Fibroblast of villous mesenchyme (primary cell): ENCODE measurements around the gene CCDC102B. TPM values are rescaled to one million over a fixed set of nuclear protein-coding genes. Genes with fewer than 3 reads are reported as not detected.
"Not testable (repeated sequence)": the region's sequence is repeated elsewhere in the genome, so short reads cannot be mapped to it uniquely, and the experiment has no call there.

Source experiments
- DNase-seq: peaks from one replicate; pipeline ENCODE4 v3.0.0-alpha.2; 2010; ENCODE audit warnings: low read depth
- H3K4me3 ChIP-seq: 2 replicates; pipeline ENCODE4 v1.5.1; 2011; ENCODE audit warnings: low read depth, mild to moderate bottlenecking, low read length
- CTCF ChIP-seq: IDR thresholded peaks from 2 replicates; pipeline ENCODE4 v1.5.1; 2012; ENCODE audit warnings: low read depth, mild to moderate bottlenecking, low read length; ENCODE audit not compliant: insufficient read depth
- total RNA-seq: library from RNA; depleted of rRNA; stranded (reverse); fragments of >200 nt; gene quantifications from 2 replicates; pipeline ENCODE4 v1.2.3, GENCODE V29; 2012

Gene CCDC102B
- total RNA-seq, 1 donor: 10.4 TPM

- DNase-seq: no peak
- H3K4me3 ChIP-seq: no peak overlapping the region
- no peak for TF ChIP-seq CTCF
Measured at GRCh38 chr18:68940754-68941153, 142.9 kb downstream of the CCDC102B start.

GRCh38 chr18:68942230-68942629, 144.3 kb downstream of the CCDC102B start:
- no peak overlapping the region for H3K4me3 ChIP-seq
- DNase-seq: no peak
- no peak for TF ChIP-seq CTCF

GRCh38 chr18:68943861-68944260, 146.0 kb downstream of the CCDC102B start:
- not testable (repeated sequence) for H3K4me3 ChIP-seq, DNase-seq

GRCh38 chr18:68944330-68944729, 146.4 kb downstream of the CCDC102B start:
- H3K4me3 ChIP-seq: no peak overlapping the region
- TF ChIP-seq CTCF: no peak
- no peak for DNase-seq

- H3K4me3 ChIP-seq: no peak overlapping the region
- TF ChIP-seq CTCF: no peak
- DNase-seq: no peak
Measured at GRCh38 chr18:68944826-68945225, 146.9 kb downstream of the CCDC102B start.

GRCh38 chr18:68948622-68949021, 150.7 kb downstream of the CCDC102B start:
- no peak for TF ChIP-seq CTCF
- H3K4me3 ChIP-seq: no peak overlapping the region
- no peak for DNase-seq

- no peak overlapping the region for H3K4me3 ChIP-seq
- TF ChIP-seq CTCF: no peak
- no peak for DNase-seq
Measured at GRCh38 chr18:68954738-68955137, 156.9 kb downstream of the CCDC102B start.
